Neuron (in vitro differentiated cells): Measurements from ENCODE around the gene SH3RF2.

Experiments used
- H2AFZ ChIP-seq: one replicate; pipeline ENCODE4 v1.6.1; 2013; ENCODE audit warnings: low read depth, mild to moderate bottlenecking, inconsistent platforms, low read length, moderate library complexity
- H3K27me3 ChIP-seq: one replicate; pipeline ENCODE4 v1.6.1; 2013; ENCODE audit warnings: low read length; ENCODE audit not compliant: insufficient read depth
- H3K36me3 ChIP-seq: one replicate; pipeline ENCODE4 v1.6.1; 2013; ENCODE audit warnings: low read length; ENCODE audit not compliant: insufficient read depth
- H3K4me1 ChIP-seq: one replicate; pipeline ENCODE4 v1.6.1; 2013; ENCODE audit warnings: low read length; ENCODE audit not compliant: insufficient read depth
- H3K4me3 ChIP-seq: 2 replicates; pipeline ENCODE4 v1.5.1; 2013; ENCODE audit warnings: mild to moderate bottlenecking, low read length, moderate library complexity
- H3K9me3 ChIP-seq: one replicate; pipeline ENCODE4 v1.6.1; 2013; ENCODE audit warnings: low read length

Gene SH3RF2

DNA sequence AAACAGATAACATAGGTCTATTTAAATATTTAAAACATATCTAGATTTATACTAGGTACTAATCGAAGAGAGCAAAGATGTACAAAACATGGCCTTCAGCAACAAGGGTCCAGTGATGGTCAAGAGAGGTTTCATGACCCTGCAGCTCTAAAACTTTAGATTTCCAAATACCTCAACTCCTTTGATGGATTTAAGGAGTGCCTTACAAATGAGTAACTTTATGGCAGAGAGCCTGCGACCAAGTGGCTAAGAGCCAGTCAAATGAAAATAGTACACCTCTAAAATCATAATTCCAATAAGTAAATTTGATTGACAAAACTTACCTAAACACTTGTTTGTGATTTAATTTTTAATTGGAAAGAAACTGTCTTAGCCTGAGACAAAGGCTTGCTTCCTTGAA lies 4.7 kb upstream of the SH3RF2 start:
- Histone ChIP-seq H3K27me3 (no peaks in the 10 kb centered on the region), H2AFZ (no peak overlapping the region), H3K9me3 (no peaks in the 10 kb centered on the region), H3K4me1 (peaks cover 3% of the 10 kb centered on the region), H3K36me3 (no peaks in the 10 kb centered on the region), H3K4me3 (no peak overlapping the region)

DNA sequence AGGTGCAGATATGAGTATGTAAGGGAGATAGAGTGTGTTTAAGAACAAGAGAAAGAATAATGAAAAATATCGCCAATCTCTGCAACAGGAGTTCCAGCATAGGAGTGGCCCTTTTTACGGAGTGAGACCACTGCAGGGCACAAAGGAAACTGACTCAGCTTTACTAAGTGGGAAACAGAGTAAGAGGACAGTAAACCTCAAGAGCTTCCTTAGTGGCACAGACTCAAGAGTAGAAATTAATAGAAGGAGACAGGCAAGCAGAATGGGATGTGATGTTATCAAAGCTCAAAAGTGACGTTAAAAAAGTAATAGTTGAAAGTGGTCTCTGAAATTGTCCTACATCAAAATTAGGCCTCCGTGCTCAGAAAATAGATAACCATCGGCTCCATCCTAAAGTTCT lies 2.1 kb upstream of the SH3RF2 start:
- Histone ChIP-seq H2AFZ (no peak overlapping the region), H3K4me3 (no peak overlapping the region), H3K4me1 (peaks cover 8% of the 10 kb centered on the region), H3K9me3 (no peaks in the 10 kb centered on the region), H3K36me3 (no peaks in the 10 kb centered on the region), H3K27me3 (peaks cover 10% of the 10 kb centered on the region)

DNA sequence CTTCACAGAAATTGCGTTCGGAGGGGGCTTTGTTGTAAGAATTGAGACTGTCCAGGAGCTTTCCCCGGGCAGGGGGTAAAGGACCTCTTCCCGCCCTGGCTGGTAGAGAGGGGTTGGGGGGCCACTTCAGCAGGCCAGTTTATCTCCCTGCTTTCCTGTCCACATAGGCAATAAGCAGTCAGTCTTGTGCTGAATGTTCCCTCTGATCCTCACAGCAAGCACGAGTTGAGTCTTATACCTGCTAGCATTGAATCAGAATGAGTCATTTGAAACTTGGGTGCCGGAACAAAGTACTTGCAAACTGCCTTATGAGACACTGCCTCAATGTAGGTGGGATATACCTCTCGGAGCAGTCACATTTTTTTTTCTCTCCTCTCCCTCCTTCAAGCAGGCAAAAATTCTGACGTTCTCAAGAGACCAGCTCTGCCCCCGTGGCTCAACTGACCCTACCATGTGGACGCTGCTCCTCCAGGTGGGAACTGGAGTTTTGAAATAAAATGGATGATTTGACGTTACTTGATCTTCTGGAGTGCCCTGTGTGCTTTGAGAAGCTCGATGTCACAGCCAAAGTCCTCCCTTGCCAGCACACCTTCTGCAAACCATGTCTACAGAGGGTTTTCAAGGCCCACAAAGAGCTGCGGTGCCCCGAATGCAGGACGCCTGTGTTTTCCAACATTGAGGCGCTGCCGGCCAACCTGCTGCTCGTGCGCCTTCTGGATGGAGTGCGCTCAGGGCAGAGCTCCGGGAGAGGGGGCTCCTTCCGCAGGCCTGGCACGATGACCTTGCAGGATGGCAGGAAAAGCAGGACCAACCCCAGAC lies 1.3 kb downstream of the SH3RF2 start:
- no peaks in the 10 kb centered on the region for H3K36me3 ChIP-seq
- H2AFZ ChIP-seq: no peak overlapping the region
- peaks cover 11% of the 10 kb centered on the region for H3K27me3 ChIP-seq
- no peak overlapping the region for H3K4me3 ChIP-seq
- H3K4me1 ChIP-seq: peaks cover 8% of the 10 kb centered on the region
- H3K9me3 ChIP-seq: no peaks in the 10 kb centered on the region

DNA sequence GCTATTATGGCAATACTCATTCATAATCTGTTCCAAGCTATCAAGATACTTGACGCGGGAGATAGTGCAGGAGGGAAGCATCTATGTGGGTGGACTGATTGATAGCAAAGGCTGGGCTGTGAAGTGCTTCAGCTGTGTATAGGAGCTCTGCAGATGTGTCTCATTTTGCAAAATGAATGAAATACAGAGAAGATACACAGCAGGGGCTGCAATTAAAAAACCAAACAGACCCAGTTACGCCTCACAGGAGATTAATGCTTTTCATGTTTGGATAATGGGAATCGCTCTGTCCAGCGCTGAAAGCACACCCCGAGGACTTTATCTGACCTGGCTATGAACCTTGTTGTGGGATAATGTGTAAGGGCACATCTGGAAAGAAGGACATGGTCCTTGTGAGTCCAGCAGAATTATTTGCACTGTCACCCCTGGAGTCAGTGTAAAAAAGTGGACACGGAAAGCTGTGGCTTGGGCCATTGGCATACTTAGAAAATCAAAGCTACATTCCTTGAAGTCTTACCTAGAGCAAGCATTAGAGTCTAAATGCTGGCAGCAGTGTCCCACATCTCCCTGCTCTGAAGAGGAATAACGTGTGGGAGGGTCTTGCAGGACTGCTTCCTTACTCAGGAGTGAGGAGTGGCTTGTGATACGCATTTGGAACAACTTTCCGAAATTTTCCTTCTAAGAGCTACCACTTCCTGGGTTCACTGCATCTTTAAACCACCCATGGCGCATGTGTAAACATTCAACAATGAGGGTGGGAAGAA lies 2.6 kb downstream of the SH3RF2 start:
- Histone ChIP-seq H3K9me3 (no peaks in the 10 kb centered on the region), H3K4me1 (peaks cover 8% of the 10 kb centered on the region), H2AFZ (no peak overlapping the region), H3K27me3 (peaks cover 11% of the 10 kb centered on the region), H3K4me3 (no peak overlapping the region), H3K36me3 (no peaks in the 10 kb centered on the region)

GRCh38 chr5:145939540-145940065 lies 3.2 kb downstream of the SH3RF2 start:
- no peaks in the 10 kb centered on the region for H3K9me3 ChIP-seq
- H2AFZ ChIP-seq: no peak overlapping the region
- no peak overlapping the region for H3K4me3 ChIP-seq
- H3K4me1 ChIP-seq: peaks cover 8% of the 10 kb centered on the region
- peaks cover 11% of the 10 kb centered on the region for H3K27me3 ChIP-seq
- no peaks in the 10 kb centered on the region for H3K36me3 ChIP-seq

DNA sequence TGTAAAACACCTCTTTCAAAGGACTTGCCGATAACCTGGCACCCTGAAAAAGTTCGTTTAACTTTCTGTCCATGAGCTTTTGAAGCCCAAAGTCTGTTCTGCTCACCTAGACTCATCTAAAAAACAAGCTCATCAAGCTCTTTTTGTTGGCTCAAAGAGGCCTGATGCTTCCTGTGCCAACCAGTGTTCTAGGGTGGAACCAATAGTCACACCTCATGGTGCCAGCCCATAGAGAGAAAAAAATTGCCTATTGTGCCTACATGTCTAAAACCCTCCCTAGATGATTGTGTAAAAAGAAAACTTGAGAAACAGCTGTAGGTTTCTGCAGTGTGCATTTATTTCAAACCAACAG lies 4.7 kb downstream of the SH3RF2 start:
- Histone ChIP-seq H2AFZ (no peak overlapping the region), H3K27me3 (peaks cover 11% of the 10 kb centered on the region), H3K4me1 (peaks cover 8% of the 10 kb centered on the region), H3K9me3 (no peaks in the 10 kb centered on the region), H3K36me3 (no peaks in the 10 kb centered on the region), H3K4me3 (no peak overlapping the region)

- H3K9me3 ChIP-seq: no peaks in the 10 kb centered on the region
- H3K4me1 ChIP-seq: peaks cover 7% of the 10 kb centered on the region
- H3K36me3 ChIP-seq: no peaks in the 10 kb centered on the region
- H2AFZ ChIP-seq: no peak overlapping the region
- no peak overlapping the region for H3K4me3 ChIP-seq
- peaks cover 11% of the 10 kb centered on the region for H3K27me3 ChIP-seq
These were observed 5.2 kb downstream of the SH3RF2 start for GRCh38 chr5:145941448-145942130.

GRCh38 chr5:145942201-145942600 lies 5.8 kb downstream of the SH3RF2 start:
- peaks cover 11% of the 10 kb centered on the region for H3K27me3 ChIP-seq
- H2AFZ ChIP-seq: no peak overlapping the region
- no peaks in the 10 kb centered on the region for H3K36me3 ChIP-seq
- H3K4me3 ChIP-seq: no peak overlapping the region
- no peaks in the 10 kb centered on the region for H3K9me3 ChIP-seq
- H3K4me1 ChIP-seq: peaks cover 1% of the 10 kb centered on the region

DNA sequence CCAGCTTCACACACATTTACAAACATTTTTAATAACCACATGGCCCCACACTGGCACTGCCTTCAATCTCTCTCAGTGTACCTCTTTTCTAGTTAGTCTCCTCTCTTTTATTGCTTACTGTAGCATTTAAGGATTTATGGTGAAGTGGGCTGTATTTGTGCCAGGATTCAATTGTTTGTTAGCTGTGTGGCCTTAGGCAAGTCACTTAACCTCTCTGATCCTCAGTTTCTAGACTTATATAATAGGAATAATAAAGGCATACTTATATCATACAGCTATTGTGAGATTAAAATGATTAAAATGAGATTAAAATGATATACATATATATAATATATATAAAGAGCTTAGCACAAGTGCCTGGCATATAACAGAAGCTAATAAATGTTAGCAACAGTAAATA lies 6.4 kb downstream of the SH3RF2 start:
- Histone ChIP-seq H3K36me3 (no peaks in the 10 kb centered on the region), H2AFZ (no peak overlapping the region), H3K4me1 (no peaks in the 10 kb centered on the region), H3K4me3 (no peak overlapping the region), H3K9me3 (no peaks in the 10 kb centered on the region), H3K27me3 (peaks cover 7% of the 10 kb centered on the region)

GRCh38 chr5:145943674-145944121 lies 7.3 kb downstream of the SH3RF2 start:
- no peak overlapping the region for H2AFZ ChIP-seq
- H3K36me3 ChIP-seq: no peaks in the 10 kb centered on the region
- H3K27me3 ChIP-seq: peaks cover 5% of the 10 kb centered on the region
- H3K4me1 ChIP-seq: no peaks in the 10 kb centered on the region
- H3K9me3 ChIP-seq: no peaks in the 10 kb centered on the region
- H3K4me3 ChIP-seq: no peak overlapping the region

DNA sequence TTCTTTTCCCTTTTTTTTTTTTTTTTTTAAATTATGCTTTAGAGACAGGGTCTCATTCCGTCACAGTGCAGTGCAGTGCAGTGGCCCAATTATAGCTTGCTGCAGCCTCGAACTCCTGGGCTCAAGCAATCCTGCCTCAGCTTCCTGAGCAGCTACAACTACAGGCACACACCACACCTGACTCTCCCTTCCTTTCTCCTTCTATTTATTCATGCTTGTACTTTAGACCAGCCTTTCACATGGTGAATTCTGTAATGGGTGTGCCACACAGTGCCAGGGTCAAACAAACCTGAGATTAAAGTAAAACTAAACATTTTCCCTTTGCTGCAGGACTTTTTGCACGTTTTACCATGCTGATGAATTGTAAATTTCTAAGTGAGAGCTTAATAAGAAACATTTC lies 8.0 kb downstream of the SH3RF2 start:
- H2AFZ ChIP-seq: no peak overlapping the region
- H3K9me3 ChIP-seq: no peaks in the 10 kb centered on the region
- H3K4me1 ChIP-seq: no peaks in the 10 kb centered on the region
- H3K27me3 ChIP-seq: peaks cover under 1% of the 10 kb centered on the region
- no peaks in the 10 kb centered on the region for H3K36me3 ChIP-seq
- H3K4me3 ChIP-seq: no peak overlapping the region

- Histone ChIP-seq H2AFZ (no peak overlapping the region), H3K4me3 (no peak overlapping the region), H3K27me3 (no peaks in the 10 kb centered on the region), H3K36me3 (no peaks in the 10 kb centered on the region), H3K9me3 (no peaks in the 10 kb centered on the region), H3K4me1 (no peaks in the 10 kb centered on the region)
These were observed 9.3 kb downstream of the SH3RF2 start for GRCh38 chr5:145945620-145946111.
